HepG2 (cell line): ENCODE data around the gene JPH3. TPM values are rescaled to one million over a fixed set of nuclear protein-coding genes. Genes with fewer than 3 reads are reported as not detected.

Source experiments
- ATAC-seq: fragments of 200-7000 bp; cut with Tn5 transposase; 3 replicates; pipeline ENCODE4 v1.9.1; 2020; ENCODE audit warnings: mild to moderate bottlenecking, moderate library complexity
- BruUV-seq: library from RNA; stranded (reverse); fragments of 400-500 nt; replicated peaks from 2 replicates; lab custom pipeline; 2021; lab: Mats Ljungman, UMichigan
- CTCF ChIA-PET: fragments of 300-600 bp; formaldehyde crosslinking; extraction: SDS; loops from one replicate; lab custom pipeline; 2021; ENCODE audit warnings: low total read pairs, inconsistent platforms, low intra/inter-chr PET ratio; lab: Yijun Ruan, JAX
- POLR2A ChIA-PET: fragments of 350-600 bp; sonication (Branson Sonifier 250); formaldehyde crosslinking; loops from one replicate; lab custom pipeline; 2020; ENCODE audit warnings: antibody characterized with exemption, inconsistent platforms; lab: Yijun Ruan, JAX
- DNase-seq: peaks from one replicate; pipeline ENCODE4 v3.0.0-alpha.2; 2015; ENCODE audit warnings: low spot score
- FAIRE-seq: peaks from 3 replicates; lab custom pipeline; 2011; peaks lifted over from hg19 to GRCh38; lab: Jason Lieb, UNC
- H2AFZ ChIP-seq: one replicate; pipeline ENCODE4 v1.6.1; 2011; ENCODE audit warnings: low read length, inconsistent platforms
- H3K27ac ChIP-seq: fragments of 300-600 bp; 3 replicates; pipeline ENCODE4 v1.8.0; 2011; ENCODE audit warnings: mixed run types, mild to moderate bottlenecking, mixed read lengths, low read length, inconsistent platforms; ENCODE audit not compliant: insufficient read depth; ENCODE audit errors: extremely low read length
- H3K27me3 ChIP-seq, 2 experiments: fragments of 200-600 bp in 1 of 2; 2 replicates in 1 of 2; 3 replicates in 1 of 2; pipeline versions ENCODE4 v1.6.0 to v1.8.0; 2011; ENCODE audit warnings: low read length in 2 of 2, mild to moderate bottlenecking in 2 of 2, moderate library complexity in 2 of 2, inconsistent platforms in 1 of 2; ENCODE audit not compliant: insufficient read depth in 2 of 2, control insufficient read depth in 1 of 2
- H3K36me3 ChIP-seq, 2 experiments: fragments of 200-600 bp in 1 of 2; replicated peaks in 1 of 2; 2 replicates in 1 of 2; 3 replicates in 1 of 2; pipeline versions ENCODE4 v1.5.1 to v1.8.0; 2011; ENCODE audit warnings: low read length in 2 of 2, inconsistent platforms in 1 of 2; ENCODE audit not compliant: insufficient read depth in 2 of 2, control insufficient read depth in 1 of 2
- H3K4me1 ChIP-seq: 2 replicates; pipeline ENCODE4 v1.5.1; 2012; ENCODE audit warnings: low read length, inconsistent platforms; ENCODE audit not compliant: insufficient read depth
- H3K4me2 ChIP-seq: 2 replicates; pipeline ENCODE4 v1.6.0; 2011; ENCODE audit warnings: low read depth, low read length, inconsistent platforms
- H3K4me3 ChIP-seq, 3 experiments: fragments of 200-600 bp in 1 of 3; sonication (generic), shearing (Covaris generic) in 1 of 3; replicated peaks in 1 of 3; 2 replicates each; pipeline ENCODE4 v1.5.1; 2011 to 2016; ENCODE audit warnings: low read length in 3 of 3, inconsistent platforms in 2 of 3, low read depth in 2 of 3, mild to moderate bottlenecking in 2 of 3, control low read depth in 1 of 3, mixed read lengths in 1 of 3; ENCODE audit not compliant: insufficient read depth in 1 of 3
- H3K79me2 ChIP-seq: one replicate; pipeline ENCODE4 v1.6.1; 2011; ENCODE audit warnings: low read length, inconsistent platforms; ENCODE audit not compliant: insufficient read depth
- H3K9ac ChIP-seq: 2 replicates; pipeline ENCODE4 v1.6.0; 2011; ENCODE audit warnings: mild to moderate bottlenecking, low read depth, low read length, inconsistent platforms; ENCODE audit not compliant: insufficient read depth
- H3K9me3 ChIP-seq: 2 replicates; pipeline ENCODE4 v1.5.1; 2012; ENCODE audit warnings: mild to moderate bottlenecking, low read length
- H4K20me1 ChIP-seq: 2 replicates; pipeline ENCODE4 v1.6.0; 2011; ENCODE audit warnings: inconsistent platforms, mild to moderate bottlenecking, low read length, moderate library complexity; ENCODE audit not compliant: insufficient read depth
- AGO1 ChIP-seq: fragments of 200-400 bp; formaldehyde crosslinking; IDR thresholded peaks from 2 replicates; pipeline ENCODE4 v1.6.1; 2017; ENCODE audit warnings: mild to moderate bottlenecking, low read depth, low read length, moderate library complexity; ENCODE audit not compliant: poor library complexity, severe bottlenecking
- HOXA7 ChIP-seq: sonication (generic); formaldehyde crosslinking; IDR thresholded peaks from 2 replicates; pipeline ENCODE4 v1.8.1; 2022; ENCODE audit warnings: mild to moderate bottlenecking, missing genetic modification reagents, moderate library complexity
- MED1 ChIP-seq: sonication (generic); formaldehyde crosslinking; IDR thresholded peaks from 2 replicates; pipeline ENCODE4 v1.4.0; 2020; ENCODE audit warnings: missing genetic modification reagents
- MTF2 ChIP-seq: sonication (generic); formaldehyde crosslinking; IDR thresholded peaks from 2 replicates; pipeline ENCODE4 v1.5.0; 2020; ENCODE audit warnings: missing genetic modification reagents, borderline replicate concordance
- NFKBIZ ChIP-seq: IDR thresholded peaks from 2 replicates; pipeline ENCODE4 v1.6.1; 2018; ENCODE audit warnings: missing genetic modification reagents, missing compliant biosample characterization
- SP5 ChIP-seq: IDR thresholded peaks from 2 replicates; pipeline ENCODE4 v1.6.1; 2016; ENCODE audit warnings: low read depth, borderline replicate concordance
- SRSF4 ChIP-seq: fragments of 200-400 bp; formaldehyde crosslinking; IDR thresholded peaks from one replicate; pipeline ENCODE4 v1.6.1; 2018; ENCODE audit warnings: mild to moderate bottlenecking, low read depth, low read length, moderate library complexity; ENCODE audit not compliant: poor library complexity, severe bottlenecking
- TSC22D2 ChIP-seq: sonication (generic); formaldehyde crosslinking; IDR thresholded peaks from 2 replicates; pipeline ENCODE4 v1.5.1; 2020; ENCODE audit warnings: missing genetic modification reagents, mild to moderate bottlenecking, borderline replicate concordance
- YY1 ChIP-seq: IDR thresholded peaks from 2 replicates; pipeline ENCODE4 v1.6.1; 2011; ENCODE audit warnings: low read length, low read depth, moderate library complexity, mild to moderate bottlenecking; ENCODE audit not compliant: insufficient read depth, insufficient replicate concordance
- ZNF781 ChIP-seq: sonication (generic); formaldehyde crosslinking; IDR thresholded peaks from 2 replicates; pipeline ENCODE4 v1.5.1; 2020; ENCODE audit warnings: borderline replicate concordance, mild to moderate bottlenecking, missing genetic modification reagents; ENCODE audit errors: not compliant biosample characterization
- WGBS: methylation state at CpG from one replicate; pipeline ENCODE4 v1.1.6; 2017; ENCODE audit warnings: low lambda C conversion rate; 5-methylcytosine and 5-hydroxymethylcytosine counted together
- in situ Hi-C: cut with HindIII; loops from 2 replicates; pipeline ENCODE4 v1.10.0; 2017; ENCODE audit warnings: low pct_unique_long_range_greater_than_20kb; ENCODE audit not compliant: extremely low pct_ligation_motif_present
- intact Hi-C: fragments of 100-400 bp; cut with micrococcal nuclease; formaldehyde crosslinking; loops from one replicate; pipeline ENCODE4 v1.10.0; 2022; ENCODE audit not compliant: unreplicated experiment
- polyA plus RNA-seq, 8 experiments: library from polyadenylated mRNA; depleted of rRNA in 3 of 8; stranded (reverse) in 7 of 8; unstranded in 1 of 8; fragments of >200 nt; fragmentation: Illumina TruSeq in 4 of 8; extraction: Trizol in 4 of 8; gene quantifications; 2 replicates each; pipeline versions ENCODE4 v1.2.1 to v1.2.3, GENCODE V29; 2011 to 2016; ENCODE audit warnings: low read depth in 4 of 8, missing spikeins in 1 of 8, mixed read lengths in 1 of 8; ENCODE audit not compliant: insufficient read depth in 1 of 8
- total RNA-seq, 5 experiments: library from RNA; depleted of rRNA; stranded (reverse); fragments of >200 nt; fragmentation: Illumina TruSeq; extraction: Trizol; gene quantifications; 2 replicates each; pipeline ENCODE4 v1.2.3, GENCODE V29; 2016; ENCODE audit warnings: low read depth in 1 of 5
- TF ChIP-seq, protein P1 (sequence below): sonication (generic); formaldehyde crosslinking; IDR thresholded peaks from 2 replicates; pipeline ENCODE4 v1.4.0; 2020; ENCODE audit warnings: low read depth, missing genetic modification reagents

The JPH3 gene
- total and polyA plus RNA-seq, 2 of the 13 experiments (the other 11 are each of a cell fraction or from before 2014, with no cell fraction given) = not detected

DNA sequence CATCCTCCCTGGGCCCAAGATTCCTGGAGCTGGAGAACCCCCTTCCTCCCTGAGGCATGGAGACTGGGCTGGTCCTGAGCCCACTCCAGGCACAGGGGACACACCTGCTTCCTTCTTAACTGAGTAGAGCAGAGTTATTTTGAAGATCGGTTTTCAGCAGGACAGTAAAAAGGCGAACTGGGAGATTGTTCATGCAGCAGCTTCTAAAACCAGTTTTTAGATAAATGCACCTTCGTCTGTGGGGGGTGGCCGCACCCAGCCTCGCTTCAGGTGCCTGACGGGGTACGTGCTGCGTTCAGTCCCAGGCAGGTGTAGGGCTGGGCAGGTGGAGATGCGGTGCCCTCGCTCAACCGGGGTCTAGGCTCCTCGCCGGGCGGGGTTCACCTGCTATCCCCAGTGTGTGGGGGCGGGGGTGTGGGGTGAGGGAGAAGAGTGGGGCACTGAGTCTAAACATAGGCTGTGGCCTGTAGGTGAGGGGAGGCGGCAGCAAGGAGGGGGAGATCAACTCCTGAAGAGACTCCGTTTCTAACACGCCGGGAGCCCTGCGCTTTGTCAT lies 69.5 kb downstream of the JPH3 start (continued):
- TF ChIP-seq MTF2 (CRISPR knock-in tag) (no peak), AGO1 (no peak)
- TF ChIP-seq, all 625 proteins: peak for 0

DNA sequence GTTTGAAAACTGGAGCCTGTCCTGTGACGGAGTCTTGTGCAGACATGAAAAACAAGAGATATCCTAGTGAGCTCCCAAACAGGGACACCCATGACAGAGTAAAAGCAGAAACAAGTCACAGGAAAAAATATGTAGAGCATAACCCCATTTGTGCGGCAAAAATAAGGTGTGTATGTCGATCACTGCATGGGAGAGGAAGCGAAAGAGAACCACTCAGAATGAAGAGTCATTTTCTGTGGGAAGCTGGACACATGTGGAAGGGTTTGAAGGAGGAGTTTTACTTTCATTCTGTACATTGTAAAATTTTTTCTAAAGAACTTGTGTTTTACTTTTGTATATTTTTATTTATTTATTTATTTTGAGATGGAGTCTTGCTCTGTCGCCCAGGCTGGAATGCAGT lies 72.1 kb downstream of the JPH3 start:
- H4K20me1 ChIP-seq = peaks cover 5% of the 10 kb centered on the region; the same call in 1 of the 2 replicates
- 66% methylated on average over 5 of the region's 5 CpGs for WGBS
- H3K36me3 ChIP-seq = no peaks in the 10 kb centered on the region
- H3K9ac ChIP-seq = no peak overlapping the region
- H3K9me3 ChIP-seq = no peaks in the 10 kb centered on the region
- ATAC-seq (no peak), FAIRE-seq (no peak), DNase-seq (no peak)
- TF ChIP-seq SP5 (CRISPR knock-in tag) = no peak
- no peak for TF ChIP-seq MED1 (CRISPR knock-in tag)
- no peak for TF ChIP-seq HOXA7 (CRISPR knock-in tag)
- no peak for TF ChIP-seq YY1
- TF ChIP-seq NFKBIZ (CRISPR knock-in tag) = no peak
- TF ChIP-seq, protein P1, sequence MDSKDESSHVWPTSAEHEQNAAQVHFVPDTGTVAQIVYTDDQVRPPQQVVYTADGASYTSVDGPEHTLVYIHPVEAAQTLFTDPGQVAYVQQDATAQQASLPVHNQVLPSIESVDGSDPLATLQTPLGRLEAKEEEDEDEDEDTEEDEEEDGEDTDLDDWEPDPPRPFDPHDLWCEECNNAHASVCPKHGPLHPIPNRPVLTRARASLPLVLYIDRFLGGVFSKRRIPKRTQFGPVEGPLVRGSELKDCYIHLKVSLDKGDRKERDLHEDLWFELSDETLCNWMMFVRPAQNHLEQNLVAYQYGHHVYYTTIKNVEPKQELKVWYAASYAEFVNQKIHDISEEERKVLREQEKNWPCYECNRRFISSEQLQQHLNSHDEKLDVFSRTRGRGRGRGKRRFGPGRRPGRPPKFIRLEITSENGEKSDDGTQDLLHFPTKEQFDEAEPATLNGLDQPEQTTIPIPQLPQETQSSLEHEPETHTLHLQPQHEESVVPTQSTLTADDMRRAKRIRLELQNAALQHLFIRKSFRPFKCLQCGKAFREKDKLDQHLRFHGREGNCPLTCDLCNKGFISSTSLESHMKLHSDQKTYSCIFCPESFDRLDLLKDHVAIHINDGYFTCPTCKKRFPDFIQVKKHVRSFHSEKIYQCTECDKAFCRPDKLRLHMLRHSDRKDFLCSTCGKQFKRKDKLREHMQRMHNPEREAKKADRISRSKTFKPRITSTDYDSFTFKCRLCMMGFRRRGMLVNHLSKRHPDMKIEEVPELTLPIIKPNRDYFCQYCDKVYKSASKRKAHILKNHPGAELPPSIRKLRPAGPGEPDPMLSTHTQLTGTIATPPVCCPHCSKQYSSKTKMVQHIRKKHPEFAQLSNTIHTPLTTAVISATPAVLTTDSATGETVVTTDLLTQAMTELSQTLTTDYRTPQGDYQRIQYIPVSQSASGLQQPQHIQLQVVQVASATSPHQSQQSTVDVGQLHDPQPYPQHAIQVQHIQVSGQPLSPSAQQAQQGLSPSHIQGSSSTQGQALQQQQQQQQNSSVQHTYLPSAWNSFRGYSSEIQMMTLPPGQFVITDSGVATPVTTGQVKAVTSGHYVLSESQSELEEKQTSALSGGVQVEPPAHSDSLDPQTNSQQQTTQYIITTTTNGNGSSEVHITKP = no peak
- no peak for TF ChIP-seq TSC22D2 (CRISPR knock-in tag)
- no peak for TF ChIP-seq ZNF781 (CRISPR knock-in tag)
- TF ChIP-seq SRSF4 = no peak
- in situ Hi-C loops (no loop called here), intact Hi-C loops (no loop called here)
- H3K79me2 ChIP-seq = no peaks in the 10 kb centered on the region
- POLR2A ChIA-PET = no interaction called here
- CTCF ChIA-PET = no interaction called here
- H3K4me2 ChIP-seq = no peak overlapping the region
- H3K4me3 ChIP-seq = no peak overlapping the region
- H3K4me1 ChIP-seq = peaks cover 6% of the 10 kb centered on the region
- peaks cover 21 to 83% of the 10 kb centered on the region in 2 experiments for H3K27me3 ChIP-seq
- BruUV-seq = no TSS peak
- H3K27ac ChIP-seq = no peak overlapping the region
- H2AFZ ChIP-seq = no peak overlapping the region
